GM19099 (cell line): ENCODE data around the gene DNAJC24.

Source experiments
- POLR2A ChIP-seq: IDR thresholded peaks from 3 replicates; pipeline ENCODE4 v1.6.1; 2011; ENCODE audit warnings: low read depth; ENCODE audit not compliant: insufficient read length; ENCODE audit errors: extremely low read depth

DNAJC24 gene

GRCh38 chr11:31442086-31442485 lies 72.4 kb downstream of the DNAJC24 start:
- TF ChIP-seq POLR2A: no peak

GRCh38 chr11:31443802-31444201 lies 74.1 kb downstream of the DNAJC24 start:
- no peak for TF ChIP-seq POLR2A

- no peak for TF ChIP-seq POLR2A
Measured at GRCh38 chr11:31445621-31446020, 76.0 kb downstream of the DNAJC24 start.

- TF ChIP-seq POLR2A: no peak
Measured at GRCh38 chr11:31449040-31449439, 79.4 kb downstream of the DNAJC24 start.

GRCh38 chr11:31450841-31451240 lies 81.2 kb downstream of the DNAJC24 start:
- no peak for TF ChIP-seq POLR2A

- no peak for TF ChIP-seq POLR2A
Measured at GRCh38 chr11:31455177-31455576, 85.5 kb downstream of the DNAJC24 start.

- no peak for TF ChIP-seq POLR2A
Measured at GRCh38 chr11:31464436-31464835, 94.8 kb downstream of the DNAJC24 start.

- no peak for TF ChIP-seq POLR2A
Measured at GRCh38 chr11:31474083-31474482, 104.4 kb downstream of the DNAJC24 start.

- TF ChIP-seq POLR2A: no peak
Measured at GRCh38 chr11:31477528-31478222, 108.0 kb downstream of the DNAJC24 start.

- no peak for TF ChIP-seq POLR2A
Measured at GRCh38 chr11:31478223-31478590, 108.5 kb downstream of the DNAJC24 start.

- no peak for TF ChIP-seq POLR2A
Measured at GRCh38 chr11:31479066-31479465, 109.4 kb downstream of the DNAJC24 start.

- TF ChIP-seq POLR2A: no peak
Measured at GRCh38 chr11:31480930-31481329, 111.3 kb downstream of the DNAJC24 start.
